HepG2 (cell line): ENCODE data around the gene SEMA4C.

ENCODE experiments used
- ATM ChIP-seq: fragments of 450-650 bp; IDR thresholded peaks from 2 replicates; pipeline ENCODE4 v1.7.1; 2017; ENCODE audit warnings: mild to moderate bottlenecking, borderline replicate concordance
- CHD2 ChIP-seq: IDR thresholded peaks from 2 replicates; pipeline ENCODE4 v1.6.1; 2011; ENCODE audit warnings: low read depth, low read length, improper control_type of control experiment
- CTCF ChIP-seq: sonication (generic); formaldehyde crosslinking; IDR thresholded peaks from 2 replicates; pipeline ENCODE4 v1.5.0; 2020; ENCODE audit warnings: mild to moderate bottlenecking, missing genetic modification reagents, moderate library complexity
- EZH2 ChIP-seq: conservative IDR thresholded peaks from 2 replicates; pipeline ENCODE4 v1.6.1; 2012; ENCODE audit warnings: mild to moderate bottlenecking, low read depth, low read length, moderate library complexity
- KDM1A ChIP-seq: IDR thresholded peaks from 2 replicates; pipeline ENCODE4 v1.6.1; 2016; ENCODE audit warnings: missing compliant biosample characterization
- KDM5A ChIP-seq: fragments of 200-600 bp; sonication (generic); IDR thresholded peaks from 2 replicates; pipeline ENCODE4 v1.7.0; 2018; ENCODE audit warnings: antibody characterized with exemption, mild to moderate bottlenecking, low read length, borderline replicate concordance
- MAZ ChIP-seq, 2 experiments: sonication (generic) in 1 of 2; formaldehyde crosslinking in 1 of 2; IDR thresholded peaks; 2 replicates each; pipeline versions ENCODE4 v1.5.0 to v1.6.1; 2012 to 2020; ENCODE audit warnings: low read depth in 2 of 2, mild to moderate bottlenecking in 2 of 2, borderline replicate concordance in 1 of 2, improper control_type of control experiment in 1 of 2, low read length in 1 of 2, missing genetic modification reagents in 1 of 2, moderate library complexity in 1 of 2
- POLR2A ChIP-seq, 2 experiments: IDR thresholded peaks; 2 replicates each; pipeline ENCODE4 v1.6.1; 2011; ENCODE audit warnings: low read depth in 2 of 2, low read length in 2 of 2, mild to moderate bottlenecking in 1 of 2, moderate library complexity in 1 of 2; ENCODE audit not compliant: insufficient read depth in 1 of 2
- POLR2AphosphoS5 ChIP-seq: IDR thresholded peaks from 2 replicates; pipeline ENCODE4 v1.6.1; 2012; ENCODE audit warnings: low read depth, low read length
- SMAD9 ChIP-seq: sonication (generic); formaldehyde crosslinking; IDR thresholded peaks from 2 replicates; pipeline ENCODE4 v1.5.1; 2020; ENCODE audit warnings: mild to moderate bottlenecking, missing genetic modification reagents
- ZNF576 ChIP-seq: sonication (generic); formaldehyde crosslinking; IDR thresholded peaks from 2 replicates; pipeline ENCODE4 v1.4.0; 2020; ENCODE audit warnings: mild to moderate bottlenecking, missing genetic modification reagents

- TF ChIP-seq CTCF (no peak), KDM1A (CRISPR knock-in tag) (no peak), ZNF576 (no peak), POLR2AphosphoS5 (no peak), EZH2 (no peak), SMAD9 (CRISPR knock-in tag) (no peak), POLR2A (IDR thresholded peaks at IDR 0.05; ENCODE audit: insufficient read depth in 1 of 2, low read depth in 2 of 2, low read length in 2 of 2) (no peak), CHD2 (no peak), ATM (no peak), KDM5A (no peak), MAZ (IDR thresholded peaks at IDR 0.05; ENCODE audit: borderline replicate concordance, low read depth, low read length) (no peak), MAZ (CRISPR knock-in tag; IDR thresholded peaks at IDR 0.05; ENCODE audit: low read depth) (no peak)
Observed at GRCh38 chr2:96897491-96898134, 27.7 kb upstream of the SEMA4C start.
